ENCODE measurements around the gene RSPO3.
A peak's percentile ranks its signal among the peaks of the same experiment; 100 is the strongest.

The RSPO3 gene

DNA sequence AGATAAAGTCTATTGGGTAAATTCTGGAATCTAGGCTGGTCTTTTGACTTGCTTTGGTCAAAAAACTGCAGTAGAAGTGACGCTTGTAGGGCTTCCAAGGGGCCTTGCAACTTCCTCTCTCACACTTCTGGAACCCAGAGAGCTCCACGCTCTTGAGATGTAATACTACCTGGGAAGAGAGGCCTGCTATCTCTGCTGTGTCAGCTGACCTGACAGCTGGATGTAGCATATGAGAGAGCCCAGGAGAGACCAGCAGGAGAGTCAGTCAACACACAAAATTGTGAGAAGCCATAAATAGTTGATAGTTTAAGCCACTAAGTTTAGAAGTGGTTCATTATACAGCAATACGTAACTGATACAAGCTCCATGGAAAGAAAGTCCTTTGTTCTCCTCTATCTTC, 7.8 kb upstream of the RSPO3 start:
- Histone ChIP-seq H3K4me3 (no peak overlapping the region), H3K27ac (no peak overlapping the region)
- DNase-seq (ENCODE audit: low spot score): no peak
- TF ChIP-seq, protein P1, sequence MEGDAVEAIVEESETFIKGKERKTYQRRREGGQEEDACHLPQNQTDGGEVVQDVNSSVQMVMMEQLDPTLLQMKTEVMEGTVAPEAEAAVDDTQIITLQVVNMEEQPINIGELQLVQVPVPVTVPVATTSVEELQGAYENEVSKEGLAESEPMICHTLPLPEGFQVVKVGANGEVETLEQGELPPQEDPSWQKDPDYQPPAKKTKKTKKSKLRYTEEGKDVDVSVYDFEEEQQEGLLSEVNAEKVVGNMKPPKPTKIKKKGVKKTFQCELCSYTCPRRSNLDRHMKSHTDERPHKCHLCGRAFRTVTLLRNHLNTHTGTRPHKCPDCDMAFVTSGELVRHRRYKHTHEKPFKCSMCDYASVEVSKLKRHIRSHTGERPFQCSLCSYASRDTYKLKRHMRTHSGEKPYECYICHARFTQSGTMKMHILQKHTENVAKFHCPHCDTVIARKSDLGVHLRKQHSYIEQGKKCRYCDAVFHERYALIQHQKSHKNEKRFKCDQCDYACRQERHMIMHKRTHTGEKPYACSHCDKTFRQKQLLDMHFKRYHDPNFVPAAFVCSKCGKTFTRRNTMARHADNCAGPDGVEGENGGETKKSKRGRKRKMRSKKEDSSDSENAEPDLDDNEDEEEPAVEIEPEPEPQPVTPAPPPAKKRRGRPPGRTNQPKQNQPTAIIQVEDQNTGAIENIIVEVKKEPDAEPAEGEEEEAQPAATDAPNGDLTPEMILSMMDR (IDR thresholded peaks at IDR 0.05): no peak

DNA sequence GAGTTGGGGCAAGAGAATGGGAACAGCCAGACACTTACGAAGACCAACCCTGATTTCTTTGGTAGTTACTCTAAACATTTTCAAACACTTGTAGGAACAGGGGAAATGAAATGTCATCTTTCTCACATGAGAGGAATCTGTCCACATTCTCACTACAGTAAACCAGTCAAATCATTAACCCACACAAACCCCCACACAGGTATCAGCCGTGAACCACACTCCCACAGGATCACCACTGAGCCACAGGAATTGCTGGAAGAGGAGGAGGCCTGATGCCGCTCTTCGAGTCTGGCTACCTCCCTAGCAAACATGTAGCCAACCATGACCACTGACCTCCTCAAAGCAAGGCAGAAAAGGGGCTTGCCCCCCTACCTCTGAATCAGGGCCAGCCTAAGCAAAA, 6.9 kb upstream of the RSPO3 start:
- TF ChIP-seq, protein P1 (IDR thresholded peaks at IDR 0.05): no peak
- no peak overlapping the region for H3K27ac ChIP-seq
- H3K4me3 ChIP-seq: no peak overlapping the region
- DNase-seq (ENCODE audit: low spot score): no peak

DNA sequence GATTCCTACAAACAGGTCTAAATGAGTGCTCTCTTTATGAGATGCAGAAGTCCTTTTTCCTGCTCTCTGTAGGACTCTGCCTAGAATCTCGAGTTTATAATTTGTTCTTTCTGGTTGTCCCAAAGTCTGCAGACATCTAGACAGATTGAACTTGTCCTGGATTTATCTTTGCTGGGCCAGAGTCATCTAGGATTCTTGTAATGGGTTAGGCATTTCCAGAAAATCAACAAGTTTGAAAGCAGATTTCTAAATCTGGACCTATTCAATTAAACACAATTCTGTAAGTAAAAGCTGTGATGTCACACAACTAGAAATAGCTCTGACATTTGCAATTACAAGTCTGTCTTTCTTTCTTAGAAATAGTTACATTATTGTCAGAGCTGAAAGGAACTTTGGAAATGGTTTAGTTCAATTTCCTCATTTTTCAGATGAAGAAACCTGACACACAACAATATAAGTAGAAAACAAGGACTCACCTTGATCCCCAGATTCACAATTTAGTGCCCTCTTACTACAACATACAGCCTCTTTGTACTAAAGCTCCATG, 4.2 kb upstream of the RSPO3 start:
- H3K4me3 ChIP-seq: no peak overlapping the region
- H3K27ac ChIP-seq: no peak overlapping the region
- no peak for DNase-seq (ENCODE audit: low spot score)
- TF ChIP-seq, protein P1 (IDR thresholded peaks at IDR 0.05): no peak

DNA sequence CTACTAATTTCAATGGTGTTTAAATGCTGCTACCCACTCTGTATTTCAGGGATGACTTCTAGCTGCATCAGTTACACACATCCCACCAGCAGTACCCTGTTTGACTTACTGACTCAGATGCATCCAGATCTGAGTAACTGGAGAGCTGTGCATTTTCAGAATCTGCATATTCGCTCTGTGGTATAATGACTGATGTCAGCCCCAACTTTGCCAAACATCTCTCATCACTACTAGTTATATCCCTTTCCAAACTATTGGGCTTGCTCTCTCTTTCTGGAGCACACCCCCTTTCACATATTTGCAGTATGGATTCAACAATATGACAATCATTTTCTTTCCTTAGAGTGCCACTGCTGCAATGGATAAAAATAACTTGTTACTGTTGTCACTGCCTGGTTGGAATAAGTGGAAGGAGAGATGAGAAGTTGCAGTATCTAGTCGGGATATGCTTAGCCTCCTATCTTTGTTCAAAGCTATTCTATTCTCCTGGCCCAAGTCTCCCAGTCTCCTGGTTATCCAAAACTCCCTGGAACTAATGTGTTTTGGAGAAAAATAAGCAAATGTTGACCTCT, 3.3 kb upstream of the RSPO3 start:
- TF ChIP-seq, protein P1 (IDR thresholded peaks at IDR 0.05): no peak
- DNase-seq (ENCODE audit: low spot score): no peak
- Histone ChIP-seq H3K27ac (no peak overlapping the region), H3K4me3 (no peak overlapping the region)

DNA sequence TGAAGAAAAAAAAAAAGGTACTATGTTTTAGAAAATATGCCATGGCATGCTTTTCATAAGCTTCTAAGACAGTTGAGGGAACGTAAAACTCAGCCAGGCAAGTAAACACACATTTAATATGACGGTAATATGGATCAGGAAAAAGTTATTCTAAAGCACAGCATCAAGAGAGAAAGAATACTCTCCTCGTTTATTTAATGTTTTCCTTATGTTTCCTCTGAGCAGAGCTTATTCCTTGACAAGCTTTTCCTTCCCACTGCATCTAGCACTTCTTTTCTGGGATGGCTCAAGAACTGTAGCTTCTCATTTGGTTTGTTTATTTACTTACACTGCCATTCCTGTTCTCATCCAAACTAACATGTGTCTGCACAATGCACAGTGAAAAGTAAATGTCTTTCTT, 2.7 kb upstream of the RSPO3 start:
- H3K27ac ChIP-seq: no peak overlapping the region

DNA sequence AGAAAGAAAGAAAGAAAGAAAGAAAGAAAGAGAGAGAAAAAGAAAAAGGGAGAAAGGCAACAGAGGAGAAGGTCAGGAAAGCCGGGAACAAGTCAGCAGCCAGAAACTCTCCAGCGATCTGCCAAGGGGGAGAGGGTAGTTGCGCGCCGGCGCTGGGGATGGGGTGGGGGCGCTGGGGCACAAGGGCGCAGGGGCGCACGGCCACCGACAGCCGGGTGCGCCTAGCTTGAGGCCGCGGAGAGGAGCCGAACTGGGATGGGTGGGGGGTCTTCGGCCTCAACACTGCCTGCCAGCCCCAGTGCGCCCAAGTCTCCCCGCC, 533 bp upstream of the RSPO3 start:
- Histone ChIP-seq H3K4me3 (peak overlapping the region; percentile 76), H3K27ac (peak overlapping the region in 1 of 2 donors; percentile 73)
- TF ChIP-seq, protein P1 (IDR thresholded peaks at IDR 0.05): no peak
- DNase-seq (ENCODE audit: low spot score): no peak

More for the DNA sequence above, 2.7 kb upstream of the RSPO3 start:
- no peak overlapping the region for H3K4me3 ChIP-seq
- no peak for DNase-seq (ENCODE audit: low spot score)
- TF ChIP-seq, protein P1 (IDR thresholded peaks at IDR 0.05): no peak

Data from coronary artery (tissue), 2 donors.